ENCODE results near the gene NR2C2AP. TPM values are rescaled to one million over a fixed set of nuclear protein-coding genes. Genes with fewer than 3 reads are reported as not detected.
A peak's percentile ranks its signal among the peaks of the same experiment; 100 is the strongest.

Gene NR2C2AP
- total RNA-seq, 1 donor from 2014 or later: 8.3 TPM

GRCh38 chr19:19209372-19209771 lies 6.2 kb upstream of the NR2C2AP start:
- no peaks in the 10 kb centered on the region for H3K9me3 Mint-ChIP-seq (ENCODE audit: low read depth)
- H3K4me1 Mint-ChIP-seq (ENCODE audit: low read depth): no peaks in the 10 kb centered on the region
- TF ChIP-seq CTCF (IDR thresholded peaks at IDR 0.05): no peak
- no peak for DNase-seq (ENCODE audit: low spot score)
- H3K27ac Mint-ChIP-seq (ENCODE audit: unreplicated experiment): no peak overlapping the region
- H3K4me3 Mint-ChIP-seq (ENCODE audit: unreplicated experiment): no peak overlapping the region
- H3K36me3 Mint-ChIP-seq (ENCODE audit: low read depth): no peaks in the 10 kb centered on the region
- H3K27me3 Mint-ChIP-seq (ENCODE audit: low read depth): peaks cover 41% of the 10 kb centered on the region

DNA sequence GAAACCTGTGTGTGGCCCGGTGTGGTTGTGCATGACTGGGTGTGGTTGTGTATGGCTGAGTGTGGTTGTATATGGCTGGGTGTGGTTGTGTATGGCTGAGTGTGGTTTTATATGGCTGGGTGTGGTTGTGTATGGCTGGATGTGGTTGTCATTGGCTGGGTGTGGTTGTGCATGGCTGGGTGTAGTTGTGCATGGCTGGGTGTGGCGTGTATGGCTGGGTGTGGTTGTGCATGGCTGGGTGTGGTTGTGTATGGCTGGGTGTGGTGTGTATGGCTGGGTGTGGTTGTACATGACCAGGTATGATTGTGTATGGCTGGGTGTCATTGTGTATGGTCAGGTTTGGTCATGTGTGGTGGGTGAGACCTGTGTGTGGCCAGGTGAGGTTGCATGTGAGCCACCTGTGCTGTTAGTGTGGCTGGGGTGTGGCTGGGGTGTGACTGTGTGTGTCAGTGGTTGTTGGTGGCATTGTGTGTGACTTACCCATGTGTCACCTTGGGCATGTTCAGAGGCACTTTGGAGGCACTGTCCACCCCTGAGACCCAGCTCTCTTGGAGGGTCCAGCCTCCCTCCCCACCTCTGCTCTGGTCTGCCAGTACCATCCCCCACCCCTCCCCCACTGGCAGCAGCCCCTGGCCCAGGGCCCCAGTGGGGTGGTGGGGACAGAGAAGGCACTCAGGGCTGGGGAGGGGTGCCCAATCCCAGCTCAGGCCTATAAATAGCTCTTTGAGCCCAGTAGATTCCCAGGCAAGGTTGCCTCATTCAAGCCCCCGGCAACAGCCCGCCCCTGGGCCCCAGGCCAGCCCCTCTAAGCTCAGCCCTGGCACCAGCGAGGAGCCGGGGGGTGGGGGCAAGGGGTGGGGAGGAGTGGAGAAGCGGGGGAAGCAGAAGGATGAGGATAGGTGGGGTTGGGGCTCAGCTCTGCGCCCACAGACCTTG lies 4.7 kb upstream of the NR2C2AP start:
- H3K27me3 Mint-ChIP-seq (ENCODE audit: low read depth): peaks cover 27% of the 10 kb centered on the region
- H3K9me3 Mint-ChIP-seq (ENCODE audit: low read depth): no peaks in the 10 kb centered on the region
- no peak for DNase-seq (ENCODE audit: low spot score)
- no peak for TF ChIP-seq CTCF (IDR thresholded peaks at IDR 0.05)
- peaks cover 5% of the 10 kb centered on the region for H3K4me1 Mint-ChIP-seq (ENCODE audit: low read depth)
- H3K4me3 Mint-ChIP-seq (ENCODE audit: unreplicated experiment): no peak overlapping the region
- no peaks in the 10 kb centered on the region for H3K36me3 Mint-ChIP-seq (ENCODE audit: low read depth)
- no peak overlapping the region for H3K27ac Mint-ChIP-seq (ENCODE audit: unreplicated experiment)

GRCh38 chr19:19206938-19207337 lies 3.7 kb upstream of the NR2C2AP start:
- DNase-seq (ENCODE audit: low spot score): no peak
- no peak overlapping the region for H3K4me3 Mint-ChIP-seq (ENCODE audit: unreplicated experiment)
- peaks cover 26% of the 10 kb centered on the region for H3K27me3 Mint-ChIP-seq (ENCODE audit: low read depth)
- no peak overlapping the region for H3K27ac Mint-ChIP-seq (ENCODE audit: unreplicated experiment)
- H3K9me3 Mint-ChIP-seq (ENCODE audit: low read depth): no peaks in the 10 kb centered on the region
- H3K36me3 Mint-ChIP-seq (ENCODE audit: low read depth): no peaks in the 10 kb centered on the region
- no peak for TF ChIP-seq CTCF (IDR thresholded peaks at IDR 0.05)
- peaks cover 14% of the 10 kb centered on the region for H3K4me1 Mint-ChIP-seq (ENCODE audit: low read depth)

GRCh38 chr19:19205416-19206410 lies 2.5 kb upstream of the NR2C2AP start:
- Mint-ChIP-seq H3K4me3 (ENCODE audit: unreplicated experiment) (no peak overlapping the region), H3K27me3 (ENCODE audit: low read depth) (peaks cover 20% of the 10 kb centered on the region), H3K4me1 (ENCODE audit: low read depth) (peaks cover 14% of the 10 kb centered on the region), H3K27ac (ENCODE audit: unreplicated experiment) (no peak overlapping the region), H3K9me3 (ENCODE audit: low read depth) (no peaks in the 10 kb centered on the region), H3K36me3 (ENCODE audit: low read depth) (no peaks in the 10 kb centered on the region)
- TF ChIP-seq CTCF (IDR thresholded peaks at IDR 0.05): no peak
- no peak for DNase-seq (ENCODE audit: low spot score)

DNA sequence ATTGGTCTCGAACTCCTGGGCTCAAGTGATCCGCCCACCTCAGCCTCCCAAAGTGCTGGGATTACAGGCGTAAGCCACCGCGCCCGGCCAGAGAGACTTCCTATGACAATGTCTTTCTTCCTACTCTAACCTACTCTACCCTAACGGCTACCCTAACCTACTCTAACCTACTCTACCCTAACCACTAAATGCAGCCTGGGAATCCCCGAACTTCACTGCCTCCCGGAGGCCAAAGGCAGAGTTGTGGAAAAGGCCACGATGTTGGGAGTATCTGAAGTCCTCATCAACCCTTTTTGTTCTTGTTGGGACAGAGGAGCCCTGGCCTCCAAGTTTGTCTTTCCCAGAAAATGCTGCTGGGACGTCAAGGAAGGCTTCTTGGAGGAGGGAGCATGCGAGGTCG lies 967 bp upstream of the NR2C2AP start:
- peaks cover 7% of the 10 kb centered on the region for H3K27me3 Mint-ChIP-seq (ENCODE audit: low read depth)
- peaks cover 14% of the 10 kb centered on the region for H3K4me1 Mint-ChIP-seq (ENCODE audit: low read depth)
- no peak for DNase-seq (ENCODE audit: low spot score)
- H3K36me3 Mint-ChIP-seq (ENCODE audit: low read depth): peaks cover 3% of the 10 kb centered on the region
- peak overlapping the region; percentile 88 for H3K4me3 Mint-ChIP-seq (ENCODE audit: unreplicated experiment)
- TF ChIP-seq CTCF (IDR thresholded peaks at IDR 0.05): no peak
- H3K27ac Mint-ChIP-seq (ENCODE audit: unreplicated experiment): peak overlapping the region; percentile 39
- no peaks in the 10 kb centered on the region for H3K9me3 Mint-ChIP-seq (ENCODE audit: low read depth)
